Measurements from ENCODE around the gene KNDC1.

KNDC1 gene

GRCh38 chr10:133151543-133151972 is 8.5 kb upstream of the KNDC1 start:
- no peak for DNase-seq (ENCODE audit: extremely low spot score)
- TF ChIP-seq FOXM1 (IDR thresholded peaks at IDR 0.05; ENCODE audit: borderline replicate concordance) (no peak), FOXA1 (IDR thresholded peaks at IDR 0.05) (no peak), HDGF (IDR thresholded peaks at IDR 0.05; ENCODE audit: borderline replicate concordance) (no peak), NFRKB (IDR thresholded peaks at IDR 0.05) (no peak), FOXK2 (IDR thresholded peaks at IDR 0.05) (no peak), PKNOX1 (IDR thresholded peaks at IDR 0.05) (no peak)
- POLR2A ChIA-PET = no interaction called here
- CTCF ChIA-PET = no interaction called here

- no peak for TF ChIP-seq PKNOX1 (IDR thresholded peaks at IDR 0.05)
- no peak for TF ChIP-seq CTBP1 (IDR thresholded peaks at IDR 0.05; ENCODE audit: borderline replicate concordance)
- no peak for TF ChIP-seq L3MBTL2 (conservative IDR thresholded peaks at IDR 0.05)
- TF ChIP-seq BHLHE40 (IDR thresholded peaks at IDR 0.05; ENCODE audit: borderline replicate concordance) = no peak
- no peak for TF ChIP-seq FOXK2 (IDR thresholded peaks at IDR 0.05)
- ChIA-PET CTCF (interaction anchor here (1.0 kb wide), 1 partner anchor 46 kb away, joined by 3 read pairs; no protein-coding TSS in a partner anchor), POLR2A (no interaction called here)
- no peak for DNase-seq (ENCODE audit: extremely low spot score)
Measured at GRCh38 chr10:133154411-133154810, 5.6 kb upstream of the KNDC1 start.

DNA sequence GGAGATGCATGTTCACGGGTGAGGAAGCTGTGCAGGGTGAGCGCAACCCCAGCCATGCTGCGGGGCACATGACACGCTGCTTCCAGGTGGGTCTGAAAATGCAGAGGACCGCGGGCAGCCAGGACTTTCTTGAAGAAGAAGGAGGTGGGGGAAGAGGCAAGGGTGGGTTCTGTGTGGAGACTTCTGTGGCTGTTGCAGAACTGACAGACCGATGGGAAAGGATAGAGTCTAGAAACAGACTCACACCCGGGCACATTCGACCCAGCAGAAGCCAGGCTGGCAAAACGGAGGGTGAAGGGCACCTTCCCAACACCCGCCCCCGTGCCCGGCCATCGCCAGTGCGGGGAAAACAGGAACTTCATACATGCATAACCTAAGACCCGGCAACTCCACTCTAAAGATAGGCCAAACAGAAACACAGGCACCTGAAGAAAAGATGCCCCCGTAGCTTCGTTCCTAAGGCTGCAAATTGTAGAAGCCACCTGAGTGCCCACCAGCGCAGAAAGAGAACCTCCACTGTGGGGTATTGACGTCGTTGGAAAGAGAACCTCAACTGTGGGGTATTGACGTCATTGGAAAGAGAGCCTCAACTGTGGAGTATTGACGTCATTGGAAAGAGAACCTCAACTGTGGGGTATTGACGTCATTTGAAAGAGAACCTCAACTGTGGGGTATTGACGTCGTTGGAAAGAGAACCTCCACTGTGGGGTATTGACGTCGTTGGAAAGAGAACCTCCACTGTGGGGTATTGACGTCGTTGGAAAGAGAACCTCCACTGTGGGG is 4.8 kb upstream of the KNDC1 start:
- CTCF ChIA-PET = interaction anchor here (1.0 kb wide), 1 partner anchor 45 kb away, joined by 3 read pairs; no protein-coding TSS in a partner anchor
- DNase-seq (ENCODE audit: extremely low spot score) = no peak
- no peak for TF ChIP-seq LEF1 (IDR thresholded peaks at IDR 0.05; ENCODE audit: borderline replicate concordance)
- no peak for TF ChIP-seq FOXM1 (IDR thresholded peaks at IDR 0.05; ENCODE audit: borderline replicate concordance)
- no peak for TF ChIP-seq CTBP1 (IDR thresholded peaks at IDR 0.05; ENCODE audit: borderline replicate concordance)
- TF ChIP-seq BHLHE40 (IDR thresholded peaks at IDR 0.05; ENCODE audit: borderline replicate concordance) = no peak
- no peak for TF ChIP-seq ZNF384 (IDR thresholded peaks at IDR 0.05)
- TF ChIP-seq ARNT (IDR thresholded peaks at IDR 0.05) = no peak
- no peak for TF ChIP-seq TARDBP (IDR thresholded peaks at IDR 0.05)
- no peak for TF ChIP-seq HDGF (IDR thresholded peaks at IDR 0.05; ENCODE audit: borderline replicate concordance)
- TF ChIP-seq FOXK2 (IDR thresholded peaks at IDR 0.05) = no peak
- POLR2A ChIA-PET = no interaction called here

- TF ChIP-seq CTBP1 (IDR thresholded peaks at IDR 0.05; ENCODE audit: borderline replicate concordance) (0 out of 2 replicates have a peak, but pooled peaks have one; percentile 40), FOXA1 (IDR thresholded peaks at IDR 0.05) (no peak)
- no peak for DNase-seq (ENCODE audit: extremely low spot score)
- ChIA-PET CTCF (no interaction called here), POLR2A (no interaction called here)
Measured at GRCh38 chr10:133156674-133157579, 3.1 kb upstream of the KNDC1 start.

DNA sequence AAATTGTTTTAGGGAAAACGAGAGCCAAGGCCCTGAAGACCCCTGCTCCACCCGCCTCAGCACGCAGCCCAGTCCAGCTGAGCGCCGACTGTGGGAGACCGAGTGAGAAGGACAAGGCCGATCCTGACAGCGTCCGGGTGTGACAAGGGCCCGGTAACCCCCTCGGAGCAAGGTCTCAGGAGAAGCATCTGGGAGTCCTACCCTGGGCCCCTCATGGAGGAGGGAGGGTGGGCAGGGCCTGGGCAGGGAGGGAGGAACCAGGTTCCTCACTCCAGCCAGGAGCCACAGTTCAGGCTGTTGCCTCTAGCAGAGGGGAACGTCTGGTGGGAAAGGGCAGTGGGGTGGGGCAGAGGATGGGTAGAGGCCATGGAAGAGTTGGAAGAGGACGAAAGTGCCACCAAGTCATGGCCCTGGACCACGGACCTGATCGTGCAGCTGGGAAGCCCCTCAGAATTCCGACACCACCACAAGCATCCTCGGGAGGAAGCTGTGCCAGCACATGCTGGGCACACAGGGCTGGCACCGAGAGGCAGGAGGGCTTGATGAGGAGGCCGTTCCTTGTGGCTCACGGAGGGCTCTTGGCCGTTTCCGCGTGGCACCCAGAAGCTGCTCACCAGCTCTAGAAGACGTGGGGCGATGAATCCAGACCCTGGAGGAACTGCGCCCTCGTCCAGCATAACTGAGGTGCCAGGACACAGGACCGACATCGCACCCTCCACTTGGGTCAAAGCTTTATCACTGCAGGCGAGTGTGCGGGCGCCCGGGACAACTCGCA is 2.2 kb upstream of the KNDC1 start:
- ChIA-PET CTCF (no interaction called here), POLR2A (no interaction called here)
- no peak for DNase-seq (ENCODE audit: extremely low spot score)
- TF ChIP-seq ARNT (IDR thresholded peaks at IDR 0.05) (no peak), BHLHE40 (IDR thresholded peaks at IDR 0.05; ENCODE audit: borderline replicate concordance) (no peak), SUZ12 (IDR thresholded peaks at IDR 0.05) (no peak), FOXA1 (IDR thresholded peaks at IDR 0.05) (no peak), ZNF384 (IDR thresholded peaks at IDR 0.05) (no peak), FOXK2 (IDR thresholded peaks at IDR 0.05) (no peak), LEF1 (IDR thresholded peaks at IDR 0.05; ENCODE audit: borderline replicate concordance) (no peak), CTBP1 (IDR thresholded peaks at IDR 0.05; ENCODE audit: borderline replicate concordance) (no peak), NFRKB (IDR thresholded peaks at IDR 0.05) (no peak)

- POLR2A ChIA-PET = no interaction called here
- no peak for TF ChIP-seq FOXK2 (IDR thresholded peaks at IDR 0.05)
- TF ChIP-seq SUZ12 (IDR thresholded peaks at IDR 0.05) = no peak
- TF ChIP-seq FOXA1 (IDR thresholded peaks at IDR 0.05) = no peak
- no peak for TF ChIP-seq CTBP1 (IDR thresholded peaks at IDR 0.05; ENCODE audit: borderline replicate concordance)
- no peak for TF ChIP-seq ARNT (IDR thresholded peaks at IDR 0.05)
- DNase-seq (ENCODE audit: extremely low spot score) = no peak
- CTCF ChIA-PET = no interaction called here
Measured at GRCh38 chr10:133158437-133158755, 1.6 kb upstream of the KNDC1 start.

Measured in HEK293T (cell line).